Calu3 (cell line): ENCODE results near the gene NHLRC2. TPM values are rescaled to one million over a fixed set of nuclear protein-coding genes. Genes with fewer than 3 reads are reported as not detected.
"Not testable (repeated sequence)": the region's sequence is repeated elsewhere in the genome, so short reads cannot be mapped to it uniquely, and the experiment has no call there.

Source experiments
- Bru-seq: library from RNA; stranded (reverse); fragments of 400-500 nt; gene quantifications from one replicate; lab custom pipeline; 2021; lab: Mats Ljungman, UMichigan
- BruChase-seq, 2 experiments: library from RNA; stranded (reverse); fragments of 400-500 nt; gene quantifications; one replicate each; lab custom pipeline; 2021; lab: Mats Ljungman, UMichigan
- BruUV-seq: library from RNA; stranded (reverse); fragments of 400-500 nt; replicated peaks from 2 replicates; lab custom pipeline; 2021; lab: Mats Ljungman, UMichigan
- CTCF ChIA-PET: fragments of 300-600 bp; sonication (Branson Sonifier 250); formaldehyde crosslinking; loops from one replicate; lab custom pipeline; 2022; ENCODE audit warnings: antibody characterized with exemption; lab: Charles Lee
- DNase-seq: peaks from one replicate; pipeline ENCODE4 v3.0.0; 2022
- H3K27ac Mint-ChIP-seq: one replicate; pipeline ENCODE4 v1.8.0; 2022; ENCODE audit warnings: mixed read lengths; ENCODE audit not compliant: unreplicated experiment
- H3K27me3 Mint-ChIP-seq: one replicate; pipeline ENCODE4 v1.8.0; 2022; ENCODE audit warnings: mixed read lengths; ENCODE audit not compliant: unreplicated experiment
- H3K36me3 Mint-ChIP-seq: one replicate; pipeline ENCODE4 v1.8.0; 2022; ENCODE audit warnings: mild to moderate bottlenecking, moderate library complexity, mixed read lengths; ENCODE audit not compliant: insufficient read depth, unreplicated experiment
- H3K4me1 Mint-ChIP-seq: one replicate; pipeline ENCODE4 v1.8.0; 2022; ENCODE audit warnings: mild to moderate bottlenecking, low read depth, mixed read lengths; ENCODE audit not compliant: unreplicated experiment
- H3K4me3 Mint-ChIP-seq: one replicate; pipeline ENCODE4 v1.8.0; 2022; ENCODE audit warnings: mild to moderate bottlenecking, low read depth, moderate library complexity, mixed read lengths; ENCODE audit not compliant: unreplicated experiment
- H3K9me3 Mint-ChIP-seq: one replicate; pipeline ENCODE4 v1.8.0; 2022; ENCODE audit warnings: low read depth, mixed read lengths; ENCODE audit not compliant: unreplicated experiment
- CTCF ChIP-seq: fragments of 200-600 bp; IDR thresholded peaks from one replicate; pipeline ENCODE4 v1.8.0; 2022; ENCODE audit warnings: antibody characterized with exemption; ENCODE audit not compliant: unreplicated experiment
- intact Hi-C: fragments of 100-400 bp; cut with micrococcal nuclease; formaldehyde crosslinking; loops from one replicate; pipeline ENCODE4 v1.10.0; 2022; ENCODE audit not compliant: unreplicated experiment
- long read RNA-seq: library from polyadenylated mRNA; stranded (forward); transcript quantifications from one replicate; pipeline ENCODE4 v2.0.0, GENCODE V29; 2022
- total RNA-seq: library from RNA; stranded (reverse); gene quantifications from 2 replicates; pipeline ENCODE4 v1.2.3, GENCODE V29; 2022

The NHLRC2 gene, protein sequence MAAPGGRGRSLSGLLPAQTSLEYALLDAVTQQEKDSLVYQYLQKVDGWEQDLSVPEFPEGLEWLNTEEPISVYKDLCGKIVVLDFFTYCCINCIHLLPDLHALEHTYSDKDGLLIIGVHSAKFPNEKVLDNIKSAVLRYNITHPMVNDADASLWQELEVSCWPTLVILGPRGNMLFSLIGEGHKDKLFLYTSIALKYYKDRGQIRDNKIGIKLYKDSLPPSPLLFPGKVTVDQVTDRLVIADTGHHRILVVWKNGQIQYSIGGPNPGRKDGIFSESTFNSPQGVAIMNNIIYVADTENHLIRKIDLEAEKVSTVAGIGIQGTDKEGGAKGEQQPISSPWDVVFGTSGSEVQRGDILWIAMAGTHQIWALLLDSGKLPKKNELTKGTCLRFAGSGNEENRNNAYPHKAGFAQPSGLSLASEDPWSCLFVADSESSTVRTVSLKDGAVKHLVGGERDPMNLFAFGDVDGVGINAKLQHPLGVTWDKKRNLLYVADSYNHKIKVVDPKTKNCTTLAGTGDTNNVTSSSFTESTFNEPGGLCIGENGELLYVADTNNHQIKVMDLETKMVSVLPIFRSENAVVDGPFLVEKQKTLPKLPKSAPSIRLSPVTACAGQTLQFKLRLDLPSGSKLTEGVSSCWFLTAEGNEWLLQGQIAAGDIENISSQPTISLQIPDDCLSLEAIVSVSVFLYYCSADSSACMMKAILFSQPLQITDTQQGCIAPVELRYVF
- total RNA-seq (18.7 and 20.2 TPM in 2 replicates), Bru-seq, nascent RNA (percentile 78 among the genes with signal in this experiment), BruChase-seq, experiment 1, labeled RNA remaining after a 6-hour chase (percentile 74 among the genes with signal in this experiment), BruChase-seq, experiment 2, labeled RNA remaining after a 2-hour chase (percentile 81 among the genes with signal in this experiment)
- long read RNA-seq, full-length matches to known transcripts = 2 of 3 reads
- long read RNA-seq, partial matches to known transcripts = 1 of 3 reads
- long read RNA-seq, other reads (novel, unspliced or antisense) = 0 of 3 reads

GRCh38 chr10:113854013-113854760 is at the start of gene NHLRC2, which contains the start of gene DCLRE1A:
TSS of gene NHLRC2 (plus strand) at chr10:113854661. CDS start at chr10:113854873, 212 bp downstream.
TSS of gene DCLRE1A (minus strand) at chr10:113854082. CDS start at chr10:113853182, 900 bp downstream.
- intact Hi-C loops = loop anchor here (5.0 to 10.0 kb wide), 2 partner anchors 149 to 248 kb away; no protein-coding TSS in a partner anchor
- no peak for TF ChIP-seq CTCF
- peaks cover 2% of the 10 kb centered on the region for H3K4me1 Mint-ChIP-seq
- H3K36me3 Mint-ChIP-seq = peaks cover 27% of the 10 kb centered on the region
- BruUV-seq = no TSS peak
- H3K27ac Mint-ChIP-seq = peak within 1 kb of the TSS; percentile 87
- H3K27me3 Mint-ChIP-seq = no peaks in the 10 kb centered on the region
- DNase-seq = peak; percentile 61
- no peaks in the 10 kb centered on the region for H3K9me3 Mint-ChIP-seq
- CTCF ChIA-PET = no interaction called here
- H3K4me3 Mint-ChIP-seq = peak within 1 kb of the TSS; percentile 90

DNA sequence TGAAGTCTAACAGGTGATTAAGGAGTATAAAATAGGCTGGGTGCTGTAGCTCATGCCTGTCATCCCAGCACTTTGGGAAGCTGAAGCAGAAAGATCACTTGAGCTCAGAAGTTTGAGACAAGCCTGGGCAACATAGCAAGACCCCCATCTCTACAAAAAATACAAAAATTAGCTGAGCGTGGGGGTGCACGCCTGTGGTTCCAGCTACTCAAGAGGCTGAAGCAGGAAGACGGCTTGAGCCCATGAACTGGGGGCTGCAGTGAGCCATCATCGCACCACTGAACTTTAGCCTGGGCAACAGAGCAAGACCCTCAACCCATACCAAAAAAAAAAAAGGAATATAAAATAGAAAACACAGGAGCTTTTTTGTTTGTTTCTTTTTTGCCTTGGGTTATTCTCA is 48.0 kb upstream of the NHLRC2 start:
- no TSS peak for BruUV-seq
- intact Hi-C loops = no loop called here
- Mint-ChIP-seq H3K4me1 (no peaks in the 10 kb centered on the region), H3K4me3 (no peak overlapping the region), H3K9me3 (no peaks in the 10 kb centered on the region), H3K27me3 (peaks cover 25% of the 10 kb centered on the region), H3K27ac (no peak overlapping the region), H3K36me3 (no peaks in the 10 kb centered on the region)
- no peak for TF ChIP-seq CTCF
- CTCF ChIA-PET = interaction anchor here (0.6 kb wide), 1 partner anchor 1280 kb away, joined by 3 read pairs; no protein-coding TSS in a partner anchor
- DNase-seq = no peak

- no peak for TF ChIP-seq CTCF
- intact Hi-C loops = no loop called here
- Mint-ChIP-seq H3K27ac (no peak overlapping the region), H3K27me3 (peaks cover 42% of the 10 kb centered on the region), H3K4me1 (no peaks in the 10 kb centered on the region), H3K9me3 (no peaks in the 10 kb centered on the region), H3K4me3 (no peak overlapping the region), H3K36me3 (no peaks in the 10 kb centered on the region)
- CTCF ChIA-PET = no interaction called here
- DNase-seq = no peak
- no TSS peak for BruUV-seq
Observed at GRCh38 chr10:113808168-113808567, 46.3 kb upstream of the NHLRC2 start.

DNA sequence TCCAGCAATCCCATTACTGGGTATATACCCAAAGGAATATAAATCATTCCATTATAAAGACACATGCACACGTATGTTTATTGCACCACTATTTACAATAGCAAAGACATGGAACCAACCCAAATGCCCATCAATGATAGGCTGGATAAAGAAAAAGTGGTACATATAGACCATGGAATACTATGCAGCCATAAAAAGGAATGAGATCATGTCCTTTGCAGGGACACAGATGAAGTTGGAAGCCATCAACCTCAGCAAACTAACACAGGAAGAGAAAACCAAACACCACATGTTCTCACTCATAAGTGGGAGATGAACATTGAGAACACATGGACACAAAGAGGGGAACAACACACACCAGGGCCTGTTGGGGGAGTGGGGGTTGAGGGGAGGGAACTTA is 39.8 kb upstream of the NHLRC2 start:
- H3K36me3 Mint-ChIP-seq, BruUV-seq, H3K27ac Mint-ChIP-seq, intact Hi-C loops, H3K9me3 Mint-ChIP-seq, DNase-seq, H3K4me3 Mint-ChIP-seq, CTCF ChIA-PET, H3K4me1 Mint-ChIP-seq: not testable (repeated sequence)
- H3K27me3 Mint-ChIP-seq = peaks cover 29% of the 10 kb centered on the region
